HEK293 (cell line): Measurements from ENCODE around the gene CFAP58.

ENCODE experiments used
- CTCF ChIA-PET: fragments of 350-600 bp; formaldehyde crosslinking; extraction: SDS; loops from one replicate; lab custom pipeline; 2021; ENCODE audit warnings: antibody characterized with exemption; lab: Yijun Ruan, JAX
- POLR2A ChIA-PET: fragments of 300-600 bp; formaldehyde crosslinking; extraction: SDS; loops from one replicate; lab custom pipeline; 2020; ENCODE audit warnings: antibody characterized with exemption, inconsistent platforms; lab: Yijun Ruan, JAX
- H3K27ac ChIP-seq: fragments of 200-500 bp; sonication (Bioruptor generic); 2 replicates; pipeline ENCODE4 v1.5.1; 2014; ENCODE audit warnings: low read depth, low read length, control low read depth, inconsistent platforms; ENCODE audit errors: extremely low read depth
- H3K36me3 ChIP-seq, 2 experiments: fragments of 200-500 bp in 1 of 2; sonication (Bioruptor generic) in 1 of 2; 1 replicate in 1 of 2; 2 replicates in 1 of 2; pipeline ENCODE4 v1.5.1; 2014 to 2017; ENCODE audit warnings: inconsistent platforms in 2 of 2, low read length in 2 of 2; ENCODE audit not compliant: control insufficient read depth in 2 of 2, insufficient read depth in 1 of 2
- H3K4me1 ChIP-seq: fragments of 200-500 bp; sonication (Bioruptor generic); 2 replicates; pipeline ENCODE4 v1.5.1; 2014; ENCODE audit warnings: mild to moderate bottlenecking, low read length, inconsistent platforms; ENCODE audit not compliant: control insufficient read depth, insufficient read depth
- H3K4me3 ChIP-seq: 2 replicates; pipeline ENCODE4 v1.5.1; 2011; ENCODE audit warnings: low read depth, mild to moderate bottlenecking, control low read depth, low read length, moderate library complexity
- H3K9me3 ChIP-seq: fragments of 200-500 bp; sonication (Bioruptor generic); 2 replicates; pipeline ENCODE4 v1.5.1; 2014; ENCODE audit warnings: low read depth, low read length, inconsistent platforms; ENCODE audit not compliant: control insufficient read depth, insufficient read depth
- INSM2 ChIP-seq: fragments of 450-650 bp; formaldehyde crosslinking; IDR thresholded peaks from 2 replicates; pipeline ENCODE4 v1.5.1; 2016; ENCODE audit warnings: missing biosample characterization, missing genetic modification characterization
- PRDM10 ChIP-seq: fragments of 450-650 bp; formaldehyde crosslinking; IDR thresholded peaks from 2 replicates; pipeline ENCODE4 v1.5.1; 2016; ENCODE audit warnings: missing biosample characterization, missing genetic modification characterization
- WT1 ChIP-seq: fragments of 450-650 bp; formaldehyde crosslinking; IDR thresholded peaks from 2 replicates; pipeline ENCODE4 v1.5.1; 2016; ENCODE audit warnings: missing biosample characterization, missing genetic modification characterization
- ZBTB7A ChIP-seq: fragments of 450-650 bp; formaldehyde crosslinking; IDR thresholded peaks from 2 replicates; pipeline ENCODE4 v1.5.1; 2016; ENCODE audit warnings: low read depth, missing biosample characterization, missing genetic modification characterization
- ZNF112 ChIP-seq: fragments of 450-650 bp; formaldehyde crosslinking; IDR thresholded peaks from 2 replicates; pipeline ENCODE4 v1.5.0; 2017; ENCODE audit warnings: missing biosample characterization, missing genetic modification characterization
- ZNF266 ChIP-seq: fragments of 450-650 bp; formaldehyde crosslinking; IDR thresholded peaks from 2 replicates; pipeline ENCODE4 v1.5.1; 2016; ENCODE audit warnings: missing biosample characterization, missing genetic modification characterization, low read depth
- ZNF292 ChIP-seq: fragments of 450-650 bp; formaldehyde crosslinking; IDR thresholded peaks from 2 replicates; pipeline ENCODE4 v1.5.1; 2016; ENCODE audit warnings: low read depth, missing biosample characterization, missing genetic modification characterization, borderline replicate concordance
- ZNF426 ChIP-seq: fragments of 450-650 bp; formaldehyde crosslinking; IDR thresholded peaks from 2 replicates; pipeline ENCODE4 v1.5.1; 2017; ENCODE audit warnings: missing biosample characterization, missing genetic modification characterization, mild to moderate bottlenecking, inconsistent platforms, moderate library complexity
- ZNF677 ChIP-seq: fragments of 450-650 bp; IDR thresholded peaks from 2 replicates; pipeline ENCODE4 v1.5.0; 2018; ENCODE audit warnings: missing biosample characterization, mild to moderate bottlenecking, missing genetic modification characterization, moderate library complexity

Gene CFAP58

GRCh38 chr10:104325436-104326435, 27.9 kb upstream of the CFAP58 start:
- Histone ChIP-seq H3K4me3 (no peak overlapping the region), H3K27ac (no peak overlapping the region), H3K9me3 (no peaks in the 10 kb centered on the region), H3K4me1 (peaks cover 27% of the 10 kb centered on the region), H3K36me3 (no peaks in the 10 kb centered on the region)
- TF ChIP-seq WT1 (tag by site-specific recombination): no peak
- TF ChIP-seq ZNF292 (tag by site-specific recombination): no peak
- no peak for TF ChIP-seq PRDM10
- ChIA-PET CTCF (no interaction called here), POLR2A (no interaction called here)

- CTCF ChIA-PET: no interaction called here
- H3K36me3 ChIP-seq: no peaks in the 10 kb centered on the region
- TF ChIP-seq PRDM10 (no peak), INSM2 (tag by site-specific recombination) (no peak), ZNF426 (no peak), ZNF677 (tag by site-specific recombination) (no peak), ZNF112 (tag by site-specific recombination) (no peak), ZNF266 (tag by site-specific recombination) (no peak), ZBTB7A (tag by site-specific recombination) (no peak)
- POLR2A ChIA-PET: interaction anchor here (1.5 kb wide), 1 partner anchor 11 kb away, joined by 4 read pairs; the partner anchor contains the start of gene ITPRIP
- H3K4me3 ChIP-seq: no peak overlapping the region
- H3K9me3 ChIP-seq: no peaks in the 10 kb centered on the region
- no peak overlapping the region for H3K27ac ChIP-seq
- H3K4me1 ChIP-seq: peaks cover 39% of the 10 kb centered on the region
Measured at GRCh38 chr10:104326991-104327610, 26.5 kb upstream of the CFAP58 start.
